Erythroblast (primary cell): ENCODE data around the gene CCT5.

Experiments
- GATA1 ChIP-seq: IDR thresholded peaks from 2 replicates; pipeline ENCODE4 v1.6.1; 2011; ENCODE audit warnings: low read depth, mild to moderate bottlenecking, control low read depth, low read length, moderate library complexity
- POLR2A ChIP-seq: IDR thresholded peaks from 2 replicates; pipeline ENCODE4 v1.6.1; 2011; ENCODE audit warnings: mild to moderate bottlenecking, low read length

GRCh38 chr5:10220248-10220647 lies 29.8 kb upstream of the CCT5 start:
- no peak for TF ChIP-seq POLR2A
- no peak for TF ChIP-seq GATA1
